GM23248 (cell line): ENCODE results near the gene EHMT1. TPM values are rescaled to one million over a fixed set of nuclear protein-coding genes. Genes with fewer than 3 reads are reported as not detected.

Experiments used
- DNase-seq: peaks from one replicate; pipeline ENCODE4 v3.0.0-alpha.2; 2015
- H2AFZ ChIP-seq: fragments of 200-600 bp; sonication (generic); 2 replicates; pipeline ENCODE4 v1.6.1; 2016; ENCODE audit warnings: antibody characterized with exemption
- H3F3A ChIP-seq: fragments of 200-600 bp; sonication (generic); 2 replicates; pipeline ENCODE4 v1.6.1; 2016; ENCODE audit warnings: mild to moderate bottlenecking, antibody characterized with exemption, mixed run types; ENCODE audit not compliant: insufficient read depth
- H3K27ac ChIP-seq: fragments of 200-600 bp; sonication (generic); 2 replicates; pipeline ENCODE4 v1.5.1; 2016; ENCODE audit warnings: mild to moderate bottlenecking
- H3K27me3 ChIP-seq: fragments of 200-600 bp; sonication (generic); replicated peaks from 2 replicates; pipeline ENCODE4 v1.6.1; 2016; ENCODE audit warnings: mild to moderate bottlenecking; ENCODE audit not compliant: insufficient read depth
- H3K36me3 ChIP-seq: fragments of 200-600 bp; sonication (generic); 2 replicates; pipeline ENCODE4 v1.6.1; 2016; ENCODE audit warnings: low read depth, mild to moderate bottlenecking
- H3K4me1 ChIP-seq: fragments of 200-600 bp; sonication (generic); 2 replicates; pipeline ENCODE4 v1.6.1; 2016; ENCODE audit warnings: mild to moderate bottlenecking; ENCODE audit not compliant: insufficient read depth
- H3K4me2 ChIP-seq: fragments of 200-600 bp; sonication (generic); one replicate; pipeline ENCODE4 v1.6.1; 2016; ENCODE audit warnings: mild to moderate bottlenecking; ENCODE audit not compliant: unreplicated experiment
- H3K4me3 ChIP-seq: fragments of 200-600 bp; sonication (generic); 2 replicates; pipeline ENCODE4 v1.5.1; 2016; ENCODE audit warnings: mild to moderate bottlenecking
- H3K79me2 ChIP-seq: fragments of 200-600 bp; sonication (generic); 2 replicates; pipeline ENCODE4 v1.6.1; 2016; ENCODE audit warnings: mild to moderate bottlenecking; ENCODE audit not compliant: insufficient read depth
- H3K9ac ChIP-seq: fragments of 200-600 bp; sonication (generic); 2 replicates; pipeline ENCODE4 v1.6.1; 2016; ENCODE audit warnings: mild to moderate bottlenecking
- H3K9me2 ChIP-seq: fragments of 200-600 bp; sonication (generic); 2 replicates; pipeline ENCODE4 v1.6.1; 2016; ENCODE audit warnings: mixed run types, mild to moderate bottlenecking, moderate library complexity; ENCODE audit not compliant: insufficient read depth
- H3K9me3 ChIP-seq: fragments of 200-600 bp; sonication (generic); one replicate; pipeline ENCODE4 v1.6.1; 2017; ENCODE audit warnings: low read depth
- H4K20me1 ChIP-seq: fragments of 200-600 bp; sonication (generic); 2 replicates; pipeline ENCODE4 v1.6.0; 2016; ENCODE audit not compliant: insufficient read depth
- EZH2 ChIP-seq: fragments of 200-600 bp; sonication (generic); IDR thresholded peaks from 2 replicates; pipeline ENCODE4 v1.6.1; 2018; ENCODE audit warnings: antibody characterized with exemption, mild to moderate bottlenecking; ENCODE audit not compliant: insufficient read depth, poor library complexity, severe bottlenecking
- EZH2phosphoT487 ChIP-seq: fragments of 200-600 bp; sonication (generic); IDR thresholded peaks from 2 replicates; pipeline ENCODE4 v1.6.1; 2018; ENCODE audit warnings: antibody characterized with exemption, moderate library complexity, mild to moderate bottlenecking, low read depth; ENCODE audit not compliant: insufficient read depth
- WGBS, 2 experiments: methylation state at CpG; one replicate each; pipeline ENCODE4 v1.1.6; 2015 to 2017; ENCODE audit warnings: low lambda C conversion rate in 2 of 2, low coverage in 1 of 2; ENCODE audit errors: missing lambda C conversion rate in 2 of 2; 5-methylcytosine and 5-hydroxymethylcytosine counted together
- in situ Hi-C: fragments of 300-500 bp; cut with MboI; formaldehyde crosslinking; loops from 2 replicates; pipeline ENCODE4 v1.15.0; 2020
- polyA plus RNA-seq: library from polyadenylated mRNA; unstranded; fragments of >200 nt; fragmentation: Nextera tagmentation; extraction: Ambion mirVana; gene quantifications from 2 replicates; pipeline ENCODE4 v1.2.1, GENCODE V29; 2016
- total RNA-seq: library from RNA; depleted of rRNA; stranded (reverse); fragments of >200 nt; shearing (Covaris generic); gene quantifications from 2 replicates; pipeline ENCODE4 v1.2.3, GENCODE V29; 2014

The EHMT1 gene
- total and polyA plus RNA-seq, 2 experiments from 2014 or later, result 26.8 to 31.0 TPM

- H3K27me3 ChIP-seq, result no peaks in the 10 kb centered on the region
- H3K36me3 ChIP-seq, result no peaks in the 10 kb centered on the region; the same call in 1 of the 2 replicates
- H3K79me2 ChIP-seq, result peaks cover 100% of the 10 kb centered on the region
- H3K27ac ChIP-seq, result no peak overlapping the region
- H3K9ac ChIP-seq, result peak overlapping the region; percentile 58
- peaks cover 6% of the 10 kb centered on the region; the same call in 1 of the 2 replicates for H3K4me1 ChIP-seq
- DNase-seq, result no peak
- peaks cover 8% of the 10 kb centered on the region; the same call in 1 of the 2 replicates for H4K20me1 ChIP-seq
- peak overlapping the region; percentile 58 for H3K4me3 ChIP-seq
- H3K9me3 ChIP-seq, result no peaks in the 10 kb centered on the region
- in situ Hi-C loops, result no loop called here
- H3F3A ChIP-seq, result no peaks in the 10 kb centered on the region
- H3K4me2 ChIP-seq, result peak overlapping the region; percentile 54
- 91 to 93% methylated on average over 6 of the region's 6 CpGs for WGBS, 2 experiments
- no peak for TF ChIP-seq EZH2
- no peak for TF ChIP-seq EZH2phosphoT487
- H3K9me2 ChIP-seq, result no peaks in the 10 kb centered on the region
- no peak overlapping the region for H2AFZ ChIP-seq
Measured at GRCh38 chr9:137638680-137639079, 19.9 kb downstream of the EHMT1 start.

DNA sequence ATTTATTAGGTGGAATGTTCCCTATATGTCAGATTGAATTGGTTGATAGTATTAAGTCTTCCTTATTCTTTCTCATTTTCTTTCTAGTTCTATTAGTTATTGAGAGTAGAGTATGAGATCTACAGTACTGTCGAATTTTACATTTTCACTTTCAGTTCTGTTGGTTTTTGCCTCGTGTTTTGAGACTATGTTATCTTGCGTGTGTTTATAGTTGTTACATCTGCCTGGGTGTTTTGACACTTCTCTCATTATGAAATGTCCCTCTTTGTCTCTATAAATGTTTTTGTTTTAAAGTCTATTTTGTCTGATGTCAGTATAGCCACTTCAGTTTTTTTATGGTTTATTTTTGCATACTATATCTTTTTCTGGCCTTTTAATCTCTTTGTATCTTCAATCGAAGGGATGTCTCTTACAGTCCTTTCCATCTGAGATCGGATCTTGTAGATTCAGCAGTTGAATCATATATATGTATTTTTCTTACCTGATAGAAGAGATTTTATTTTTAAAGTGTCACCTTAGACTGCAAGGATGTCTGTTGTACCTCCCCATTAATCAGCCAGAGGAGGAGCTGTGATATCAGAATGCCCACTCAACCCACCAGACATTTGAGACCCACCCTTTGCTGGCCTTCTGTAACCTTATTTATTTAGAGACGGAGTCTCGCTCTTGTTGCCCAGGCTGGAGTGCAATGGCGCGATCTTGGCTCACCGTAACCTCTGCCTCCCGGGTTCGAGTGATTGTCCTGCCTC lies 20.7 kb downstream of the EHMT1 start:
- Histone ChIP-seq H3K9me2 (no peaks in the 10 kb centered on the region), H2AFZ (no peak overlapping the region), H3K9ac (peak overlapping the region; percentile 58), H3K9me3 (no peaks in the 10 kb centered on the region), H3K4me2 (peak overlapping the region; percentile 54), H3K36me3 (no peaks in the 10 kb centered on the region; the same call in 1 of the 2 replicates), H3K79me2 (peaks cover 100% of the 10 kb centered on the region), H3F3A (no peaks in the 10 kb centered on the region), H3K27ac (0 out of 2 replicates have a peak overlapping the region, but pooled peaks have one; percentile 1), H4K20me1 (peaks cover 8% of the 10 kb centered on the region; the same call in 1 of the 2 replicates), H3K4me3 (peak overlapping the region; percentile 58), H3K4me1 (peaks cover 6% of the 10 kb centered on the region; the same call in 1 of the 2 replicates), H3K27me3 (no peaks in the 10 kb centered on the region)
- no peak for TF ChIP-seq EZH2
- no peak for TF ChIP-seq EZH2phosphoT487
- DNase-seq, result peak; percentile 27
- WGBS, 2 experiments, result 79 to 82% methylated on average over 12 of the region's 12 CpGs
- in situ Hi-C loops, result no loop called here

DNA sequence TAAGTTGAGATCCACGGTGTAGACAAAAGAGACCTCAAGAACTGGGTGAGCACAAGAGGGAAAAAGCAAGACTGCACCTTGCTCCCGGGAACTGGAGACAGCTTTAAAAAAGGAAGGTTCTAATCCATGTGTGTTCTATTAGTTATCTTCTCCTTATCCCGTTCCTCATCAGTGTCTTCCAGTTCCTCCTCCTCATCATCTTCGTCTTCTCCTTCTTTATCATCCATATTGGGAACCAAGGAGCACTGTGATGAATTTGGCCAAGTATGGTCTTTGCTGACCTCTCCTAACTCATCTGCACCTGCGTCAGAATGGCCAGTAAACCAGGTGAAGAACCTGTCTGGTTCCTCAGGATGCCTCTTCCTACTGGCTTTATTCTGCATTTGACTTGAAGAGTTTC lies 22.1 kb downstream of the EHMT1 start:
- DNase-seq, result no peak
- Histone ChIP-seq H2AFZ (no peak overlapping the region), H3F3A (no peaks in the 10 kb centered on the region), H4K20me1 (peaks cover 8% of the 10 kb centered on the region; the same call in 1 of the 2 replicates), H3K27me3 (no peaks in the 10 kb centered on the region), H3K36me3 (no peaks in the 10 kb centered on the region; the same call in 1 of the 2 replicates), H3K79me2 (peaks cover 100% of the 10 kb centered on the region), H3K4me1 (peaks cover 6% of the 10 kb centered on the region; the same call in 1 of the 2 replicates), H3K4me2 (no peak overlapping the region), H3K4me3 (no peak overlapping the region), H3K9me2 (no peaks in the 10 kb centered on the region), H3K27ac (no peak overlapping the region), H3K9me3 (no peaks in the 10 kb centered on the region), H3K9ac (no peak overlapping the region)
- in situ Hi-C loops, result no loop called here
- WGBS, 2 experiments, result 97 to 99% methylated on average over 5 of the region's 5 CpGs
- TF ChIP-seq EZH2, result no peak
- TF ChIP-seq EZH2phosphoT487, result no peak

DNA sequence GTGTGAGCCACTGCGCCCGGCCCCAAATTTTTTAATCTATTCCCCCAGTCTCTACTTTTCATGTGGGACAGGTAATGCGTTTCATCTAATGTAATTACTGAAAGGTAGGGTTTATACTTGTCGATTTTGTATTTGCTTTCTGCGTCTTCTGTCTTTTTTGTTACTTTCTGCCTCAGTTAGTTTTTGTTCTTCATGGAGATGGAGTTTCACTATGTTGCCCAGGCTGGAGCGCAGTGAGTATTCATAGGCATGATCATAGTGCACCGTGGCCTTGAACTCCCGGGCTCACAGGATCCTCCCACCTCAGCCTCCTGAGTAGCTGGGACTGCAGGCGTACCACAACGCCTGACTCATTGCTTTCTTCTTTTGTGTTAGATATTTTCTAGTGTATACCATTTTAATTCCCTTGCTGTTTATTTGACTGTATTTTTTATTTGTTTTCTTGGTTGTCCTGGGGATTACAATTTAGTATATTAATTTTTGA lies 23.4 kb downstream of the EHMT1 start:
- Histone ChIP-seq H3K4me2 (no peak overlapping the region), H3F3A (no peaks in the 10 kb centered on the region), H3K4me3 (no peak overlapping the region), H4K20me1 (peaks cover 8% of the 10 kb centered on the region; the same call in 1 of the 2 replicates), H3K36me3 (no peaks in the 10 kb centered on the region; the same call in 1 of the 2 replicates), H3K79me2 (peaks cover 100% of the 10 kb centered on the region), H3K4me1 (peaks cover 6% of the 10 kb centered on the region; the same call in 1 of the 2 replicates), H3K27ac (no peak overlapping the region), H2AFZ (no peak overlapping the region), H3K9ac (no peak overlapping the region), H3K9me2 (no peaks in the 10 kb centered on the region), H3K9me3 (no peaks in the 10 kb centered on the region), H3K27me3 (no peaks in the 10 kb centered on the region)
- 97 to 99% methylated on average over 10 of the region's 10 CpGs for WGBS, 2 experiments
- TF ChIP-seq EZH2phosphoT487 (no peak), EZH2 (no peak)
- in situ Hi-C loops, result no loop called here
- DNase-seq, result no peak
